GM12878 (cell line): ENCODE measurements around the gene CDK7. TPM values are rescaled to one million over a fixed set of nuclear protein-coding genes. Genes with fewer than 3 reads are reported as not detected.

ENCODE experiments used
- GATAD2B ChIP-seq: fragments of 450-650 bp; conservative IDR thresholded peaks from 2 replicates; pipeline ENCODE4 v1.6.1; 2017; ENCODE audit warnings: low read depth, mild to moderate bottlenecking, moderate library complexity
- HDGF ChIP-seq: fragments of 450-650 bp; IDR thresholded peaks from 2 replicates; pipeline ENCODE4 v1.6.1; 2016; ENCODE audit warnings: antibody characterized with exemption
- MTA3 ChIP-seq: IDR thresholded peaks from 2 replicates; pipeline ENCODE4 v1.6.1; 2012; ENCODE audit warnings: low read length, inconsistent platforms, borderline replicate concordance
- NRF1 ChIP-seq: conservative IDR thresholded peaks from 2 replicates; pipeline ENCODE4 v1.6.1; 2011; ENCODE audit warnings: mild to moderate bottlenecking, low read depth, low read length, improper control_type of control experiment
- RUNX3 ChIP-seq: IDR thresholded peaks from 2 replicates; pipeline ENCODE4 v1.6.1; 2012; ENCODE audit warnings: low read length, inconsistent platforms
- SREBF2 ChIP-seq: IDR thresholded peaks from 2 replicates; pipeline ENCODE4 v1.6.1; 2012; ENCODE audit warnings: mild to moderate bottlenecking, low read length
- TCF3 ChIP-seq: IDR thresholded peaks from 2 replicates; pipeline ENCODE4 v1.6.1; 2012; ENCODE audit warnings: low read depth, mild to moderate bottlenecking, low read length, borderline replicate concordance; ENCODE audit not compliant: insufficient read depth
- polyA plus RNA-seq, 11 experiments: library from polyadenylated mRNA; depleted of rRNA in 4 of 11; unstranded in 6 of 11; stranded (reverse) in 5 of 11; fragments of >200 nt; fragmentation: Nextera tagmentation in 4 of 11; fragmentation: Illumina TruSeq in 1 of 11; extraction: Ambion mirVana in 4 of 11; extraction: Trizol in 1 of 11; gene quantifications; 1 replicate in 1 of 11; 2 replicates in 10 of 11; pipeline versions ENCODE4 v1.2.1 to v1.2.3, GENCODE V29; 2011 to 2016; ENCODE audit warnings: inconsistent platforms in 2 of 11, missing spikeins in 2 of 11, low read depth in 1 of 11
- total RNA-seq, 4 experiments: library from RNA; depleted of rRNA in 3 of 4; stranded (reverse); fragments of >200 nt in 3 of 4; fragmentation: Illumina TruSeq in 1 of 4; extraction: Trizol in 1 of 4; gene quantifications; 2 replicates each; pipeline versions ENCODE4 v1.2.1 to v1.2.3, GENCODE V29; 2013 to 2021
- TF ChIP-seq, protein P1 (sequence below): IDR thresholded peaks from 2 replicates; pipeline ENCODE4 v1.6.1; 2011; ENCODE audit warnings: low read depth, mild to moderate bottlenecking, low read length, moderate library complexity, borderline replicate concordance; ENCODE audit errors: extremely low read depth
- TF ChIP-seq, protein P2 (sequence below): IDR thresholded peaks from 2 replicates; pipeline ENCODE4 v1.6.1; 2012; ENCODE audit warnings: mild to moderate bottlenecking, low read depth, low read length
- TF ChIP-seq, protein P3 (sequence below): fragments of 450-650 bp; formaldehyde crosslinking; IDR thresholded peaks from 2 replicates; pipeline ENCODE4 v1.4.0; 2020; ENCODE audit warnings: mild to moderate bottlenecking, moderate library complexity
- TF ChIP-seq, protein P4 (sequence below): fragments of 450-650 bp; IDR thresholded peaks from 2 replicates; pipeline ENCODE4 v1.6.1; 2016; ENCODE audit warnings: mild to moderate bottlenecking
- TF ChIP-seq, protein P5 (sequence below): IDR thresholded peaks from 2 replicates; pipeline ENCODE4 v1.6.1; 2012; ENCODE audit warnings: low read depth, low read length, improper control_type of control experiment
- TF ChIP-seq, protein P6 (sequence below): fragments of 450-650 bp; conservative IDR thresholded peaks from 2 replicates; pipeline ENCODE4 v1.6.1; 2017; ENCODE audit warnings: mild to moderate bottlenecking, moderate library complexity

CDK7 gene
- total and polyA plus RNA-seq, 10 of the 15 experiments (the other 5 are each of a cell fraction or from before 2014, with no cell fraction given): 26.0 to 93.9 (median 43.0) TPM

DNA sequence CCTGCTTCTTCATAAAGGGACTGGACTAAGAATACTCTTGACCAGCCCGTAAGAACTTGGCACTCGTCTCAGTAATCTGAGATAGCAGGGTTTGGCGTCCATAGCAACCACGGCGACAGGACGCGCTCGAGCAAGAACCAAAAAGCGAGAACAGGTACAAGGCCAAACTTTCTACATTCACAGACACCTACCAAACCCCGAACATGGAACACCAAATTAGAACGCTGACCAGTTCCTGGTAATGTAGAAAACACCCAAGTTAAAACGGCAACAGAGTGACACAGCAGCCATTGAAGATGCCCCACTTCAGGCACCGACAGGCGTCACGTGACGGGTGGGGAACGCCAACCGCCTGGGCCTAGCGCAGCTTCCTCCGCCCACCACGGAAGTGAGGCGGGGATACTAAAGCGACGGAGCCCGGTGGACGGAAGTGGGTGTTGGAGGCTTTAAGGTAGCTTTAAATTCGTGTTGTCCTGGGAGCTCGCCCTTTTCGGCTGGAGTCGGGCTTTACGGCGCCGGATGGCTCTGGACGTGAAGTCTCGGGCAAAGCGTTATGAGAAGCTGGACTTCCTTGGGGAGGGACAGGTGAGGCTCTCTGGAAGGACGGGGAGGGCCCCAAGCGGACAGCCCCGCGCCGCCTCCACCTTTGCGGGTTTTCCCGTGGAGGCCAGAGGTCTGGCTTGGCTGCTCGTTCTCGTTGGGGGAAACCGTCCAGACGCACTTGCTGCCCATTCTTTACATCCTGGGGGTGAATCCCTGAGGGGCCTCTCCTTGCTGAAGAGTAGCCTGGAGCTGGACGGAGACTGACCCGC lies at the start of gene CDK7 (continued):
- TF ChIP-seq HDGF: 0 out of 2 replicates have a peak, but pooled peaks have one; percentile 80
- TF ChIP-seq, protein P1, sequence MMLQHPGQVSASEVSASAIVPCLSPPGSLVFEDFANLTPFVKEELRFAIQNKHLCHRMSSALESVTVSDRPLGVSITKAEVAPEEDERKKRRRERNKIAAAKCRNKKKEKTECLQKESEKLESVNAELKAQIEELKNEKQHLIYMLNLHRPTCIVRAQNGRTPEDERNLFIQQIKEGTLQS: peak; percentile 93
- TF ChIP-seq, protein P2, sequence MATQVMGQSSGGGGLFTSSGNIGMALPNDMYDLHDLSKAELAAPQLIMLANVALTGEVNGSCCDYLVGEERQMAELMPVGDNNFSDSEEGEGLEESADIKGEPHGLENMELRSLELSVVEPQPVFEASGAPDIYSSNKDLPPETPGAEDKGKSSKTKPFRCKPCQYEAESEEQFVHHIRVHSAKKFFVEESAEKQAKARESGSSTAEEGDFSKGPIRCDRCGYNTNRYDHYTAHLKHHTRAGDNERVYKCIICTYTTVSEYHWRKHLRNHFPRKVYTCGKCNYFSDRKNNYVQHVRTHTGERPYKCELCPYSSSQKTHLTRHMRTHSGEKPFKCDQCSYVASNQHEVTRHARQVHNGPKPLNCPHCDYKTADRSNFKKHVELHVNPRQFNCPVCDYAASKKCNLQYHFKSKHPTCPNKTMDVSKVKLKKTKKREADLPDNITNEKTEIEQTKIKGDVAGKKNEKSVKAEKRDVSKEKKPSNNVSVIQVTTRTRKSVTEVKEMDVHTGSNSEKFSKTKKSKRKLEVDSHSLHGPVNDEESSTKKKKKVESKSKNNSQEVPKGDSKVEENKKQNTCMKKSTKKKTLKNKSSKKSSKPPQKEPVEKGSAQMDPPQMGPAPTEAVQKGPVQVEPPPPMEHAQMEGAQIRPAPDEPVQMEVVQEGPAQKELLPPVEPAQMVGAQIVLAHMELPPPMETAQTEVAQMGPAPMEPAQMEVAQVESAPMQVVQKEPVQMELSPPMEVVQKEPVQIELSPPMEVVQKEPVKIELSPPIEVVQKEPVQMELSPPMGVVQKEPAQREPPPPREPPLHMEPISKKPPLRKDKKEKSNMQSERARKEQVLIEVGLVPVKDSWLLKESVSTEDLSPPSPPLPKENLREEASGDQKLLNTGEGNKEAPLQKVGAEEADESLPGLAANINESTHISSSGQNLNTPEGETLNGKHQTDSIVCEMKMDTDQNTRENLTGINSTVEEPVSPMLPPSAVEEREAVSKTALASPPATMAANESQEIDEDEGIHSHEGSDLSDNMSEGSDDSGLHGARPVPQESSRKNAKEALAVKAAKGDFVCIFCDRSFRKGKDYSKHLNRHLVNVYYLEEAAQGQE: no peak
- TF ChIP-seq, protein P3, sequence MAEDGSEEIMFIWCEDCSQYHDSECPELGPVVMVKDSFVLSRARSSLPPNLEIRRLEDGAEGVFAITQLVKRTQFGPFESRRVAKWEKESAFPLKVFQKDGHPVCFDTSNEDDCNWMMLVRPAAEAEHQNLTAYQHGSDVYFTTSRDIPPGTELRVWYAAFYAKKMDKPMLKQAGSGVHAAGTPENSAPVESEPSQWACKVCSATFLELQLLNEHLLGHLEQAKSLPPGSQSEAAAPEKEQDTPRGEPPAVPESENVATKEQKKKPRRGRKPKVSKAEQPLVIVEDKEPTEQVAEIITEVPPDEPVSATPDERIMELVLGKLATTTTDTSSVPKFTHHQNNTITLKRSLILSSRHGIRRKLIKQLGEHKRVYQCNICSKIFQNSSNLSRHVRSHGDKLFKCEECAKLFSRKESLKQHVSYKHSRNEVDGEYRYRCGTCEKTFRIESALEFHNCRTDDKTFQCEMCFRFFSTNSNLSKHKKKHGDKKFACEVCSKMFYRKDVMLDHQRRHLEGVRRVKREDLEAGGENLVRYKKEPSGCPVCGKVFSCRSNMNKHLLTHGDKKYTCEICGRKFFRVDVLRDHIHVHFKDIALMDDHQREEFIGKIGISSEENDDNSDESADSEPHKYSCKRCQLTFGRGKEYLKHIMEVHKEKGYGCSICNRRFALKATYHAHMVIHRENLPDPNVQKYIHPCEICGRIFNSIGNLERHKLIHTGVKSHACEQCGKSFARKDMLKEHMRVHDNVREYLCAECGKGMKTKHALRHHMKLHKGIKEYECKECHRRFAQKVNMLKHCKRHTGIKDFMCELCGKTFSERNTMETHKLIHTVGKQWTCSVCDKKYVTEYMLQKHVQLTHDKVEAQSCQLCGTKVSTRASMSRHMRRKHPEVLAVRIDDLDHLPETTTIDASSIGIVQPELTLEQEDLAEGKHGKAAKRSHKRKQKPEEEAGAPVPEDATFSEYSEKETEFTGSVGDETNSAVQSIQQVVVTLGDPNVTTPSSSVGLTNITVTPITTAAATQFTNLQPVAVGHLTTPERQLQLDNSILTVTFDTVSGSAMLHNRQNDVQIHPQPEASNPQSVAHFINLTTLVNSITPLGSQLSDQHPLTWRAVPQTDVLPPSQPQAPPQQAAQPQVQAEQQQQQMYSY: no peak
- TF ChIP-seq, protein P4, sequence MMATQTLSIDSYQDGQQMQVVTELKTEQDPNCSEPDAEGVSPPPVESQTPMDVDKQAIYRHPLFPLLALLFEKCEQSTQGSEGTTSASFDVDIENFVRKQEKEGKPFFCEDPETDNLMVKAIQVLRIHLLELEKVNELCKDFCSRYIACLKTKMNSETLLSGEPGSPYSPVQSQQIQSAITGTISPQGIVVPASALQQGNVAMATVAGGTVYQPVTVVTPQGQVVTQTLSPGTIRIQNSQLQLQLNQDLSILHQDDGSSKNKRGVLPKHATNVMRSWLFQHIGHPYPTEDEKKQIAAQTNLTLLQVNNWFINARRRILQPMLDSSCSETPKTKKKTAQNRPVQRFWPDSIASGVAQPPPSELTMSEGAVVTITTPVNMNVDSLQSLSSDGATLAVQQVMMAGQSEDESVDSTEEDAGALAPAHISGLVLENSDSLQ: peak; percentile 87
- TF ChIP-seq SREBF2: no peak
- TF ChIP-seq, protein P5, sequence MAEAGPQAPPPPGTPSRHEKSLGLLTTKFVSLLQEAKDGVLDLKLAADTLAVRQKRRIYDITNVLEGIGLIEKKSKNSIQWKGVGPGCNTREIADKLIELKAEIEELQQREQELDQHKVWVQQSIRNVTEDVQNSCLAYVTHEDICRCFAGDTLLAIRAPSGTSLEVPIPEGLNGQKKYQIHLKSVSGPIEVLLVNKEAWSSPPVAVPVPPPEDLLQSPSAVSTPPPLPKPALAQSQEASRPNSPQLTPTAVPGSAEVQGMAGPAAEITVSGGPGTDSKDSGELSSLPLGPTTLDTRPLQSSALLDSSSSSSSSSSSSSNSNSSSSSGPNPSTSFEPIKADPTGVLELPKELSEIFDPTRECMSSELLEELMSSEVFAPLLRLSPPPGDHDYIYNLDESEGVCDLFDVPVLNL: no peak
- peak; percentile 73 for TF ChIP-seq RUNX3
- no peak for TF ChIP-seq TCF3
- TF ChIP-seq GATAD2B: peak; percentile 71
- peak; percentile 40; the same call in 1 of the 2 replicates for TF ChIP-seq NRF1
- no peak for TF ChIP-seq MTA3
- TF ChIP-seq, protein P6, sequence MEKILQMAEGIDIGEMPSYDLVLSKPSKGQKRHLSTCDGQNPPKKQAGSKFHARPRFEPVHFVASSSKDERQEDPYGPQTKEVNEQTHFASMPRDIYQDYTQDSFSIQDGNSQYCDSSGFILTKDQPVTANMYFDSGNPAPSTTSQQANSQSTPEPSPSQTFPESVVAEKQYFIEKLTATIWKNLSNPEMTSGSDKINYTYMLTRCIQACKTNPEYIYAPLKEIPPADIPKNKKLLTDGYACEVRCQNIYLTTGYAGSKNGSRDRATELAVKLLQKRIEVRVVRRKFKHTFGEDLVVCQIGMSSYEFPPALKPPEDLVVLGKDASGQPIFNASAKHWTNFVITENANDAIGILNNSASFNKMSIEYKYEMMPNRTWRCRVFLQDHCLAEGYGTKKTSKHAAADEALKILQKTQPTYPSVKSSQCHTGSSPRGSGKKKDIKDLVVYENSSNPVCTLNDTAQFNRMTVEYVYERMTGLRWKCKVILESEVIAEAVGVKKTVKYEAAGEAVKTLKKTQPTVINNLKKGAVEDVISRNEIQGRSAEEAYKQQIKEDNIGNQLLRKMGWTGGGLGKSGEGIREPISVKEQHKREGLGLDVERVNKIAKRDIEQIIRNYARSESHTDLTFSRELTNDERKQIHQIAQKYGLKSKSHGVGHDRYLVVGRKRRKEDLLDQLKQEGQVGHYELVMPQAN: peak; percentile 99
